ENCODE measurements around the gene B3GAT1. TPM values are rescaled to one million over a fixed set of nuclear protein-coding genes. Genes with fewer than 3 reads are reported as not detected.

B3GAT1 gene
- total RNA-seq, 1 experiment from 2014 or later = 34.3 TPM

DNA sequence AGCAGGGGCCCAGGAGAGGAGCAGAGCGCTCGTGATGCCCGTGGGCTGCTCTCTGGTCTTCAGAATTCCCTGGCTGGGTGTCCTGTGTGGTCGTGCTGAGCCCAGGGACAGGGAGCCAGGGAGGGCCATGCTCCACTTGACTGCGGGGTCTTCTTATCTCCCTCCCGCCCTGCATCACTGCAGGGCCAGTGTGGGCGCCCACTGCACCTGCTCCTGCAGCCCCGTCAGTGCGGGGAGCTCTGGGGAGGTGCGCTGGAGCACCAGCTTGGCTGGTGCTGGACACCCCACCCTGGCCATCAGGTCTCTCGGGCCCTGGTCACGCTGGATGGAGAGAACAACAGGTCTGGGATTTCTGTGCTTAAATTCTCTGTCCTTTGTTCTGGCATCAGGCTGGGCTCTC is 31.8 kb downstream of the B3GAT1 start:
- Histone ChIP-seq H2BK12ac (ENCODE audit: insufficient read length, low read depth, low read length) (no peak overlapping the region), H3K23ac (ENCODE audit: insufficient read length, low read depth, low read length) (no peak overlapping the region), H3K56ac (ENCODE audit: insufficient read length, low read depth, low read length) (no peak overlapping the region), H2BK15ac (ENCODE audit: low read depth, low read length) (no peak overlapping the region), H2AFZ (ENCODE audit: low read length) (no peak overlapping the region), H3K4ac (ENCODE audit: low read depth, low read length) (no peak overlapping the region), H3K27ac (ENCODE audit: insufficient read length, low read depth, low read length) (no peak overlapping the region), H2BK120ac (ENCODE audit: low read depth, low read length, poor library complexity, severe bottlenecking) (no peak overlapping the region), H3K18ac (ENCODE audit: insufficient read length, low read depth, low read length) (no peak overlapping the region), H2BK5ac (ENCODE audit: insufficient read length, low read length) (no peak overlapping the region), H4K20me1 (ENCODE audit: control insufficient read depth, insufficient read depth, insufficient read length) (no peaks in the 10 kb centered on the region), H4K5ac (ENCODE audit: insufficient read length, low read depth, low read length) (no peak overlapping the region), H3K9ac (ENCODE audit: extremely low read depth, insufficient read length, low read length) (no peak overlapping the region), H3K9me3 (ENCODE audit: control insufficient read depth, low read depth, low read length) (no peaks in the 10 kb centered on the region), H2AK5ac (ENCODE audit: insufficient read length, low read length) (no peak overlapping the region), H3K23me2 (ENCODE audit: insufficient read length, low read depth, low read length, poor library complexity, severe bottlenecking) (no peaks in the 10 kb centered on the region), H2BK20ac (ENCODE audit: low read depth, low read length, poor library complexity, severe bottlenecking) (no peak overlapping the region), H3K4me2 (ENCODE audit: insufficient read depth, insufficient read length, low read length) (no peak overlapping the region), H3K14ac (ENCODE audit: insufficient read depth, low read length) (no peak overlapping the region), H4K91ac (ENCODE audit: insufficient read length, low read depth, low read length) (no peak overlapping the region), H4K8ac (replicated peaks; ENCODE audit: insufficient read length, low read depth, low read length) (no peak overlapping the region), H3K27me3 (ENCODE audit: insufficient read depth, low read length) (no peaks in the 10 kb centered on the region), H3K79me1 (ENCODE audit: insufficient read depth, low read depth, low read length, poor library complexity, severe bottlenecking) (no peaks in the 10 kb centered on the region), H3K4me1 (ENCODE audit: insufficient read depth, low read length) (peaks cover 4% of the 10 kb centered on the region; the same call in 1 of the 2 replicates), H3K79me2 (ENCODE audit: insufficient read depth, low read length) (no peaks in the 10 kb centered on the region), H3T11ph (ENCODE audit: low read length) (no peak overlapping the region)
- Mint-ChIP-seq H3K27me3 (ENCODE audit: low read depth) (peaks cover 2% of the 10 kb centered on the region; the same call in 1 of the 2 replicates), H3K27ac (no peak overlapping the region), H3K4me3 (no peak overlapping the region), H3K9me3 (no peaks in the 10 kb centered on the region), H3K36me3 (ENCODE audit: insufficient read depth in 1 of 3, low read depth in 3 of 3) (peaks cover 10 to 39% (median 29%) of the 10 kb centered on the region in 3 experiments; a peak in 6 of 7 replicates), H3K4me1 (peaks cover 16% of the 10 kb centered on the region in 2 experiments)
- WGBS (ENCODE audit: extremely low coverage, insufficient read length, low lambda C conversion rate) = no CpG with 5 or more reads among the region's 12 CpGs
- DNase-seq = no peak
- TF ChIP-seq, protein P1, sequence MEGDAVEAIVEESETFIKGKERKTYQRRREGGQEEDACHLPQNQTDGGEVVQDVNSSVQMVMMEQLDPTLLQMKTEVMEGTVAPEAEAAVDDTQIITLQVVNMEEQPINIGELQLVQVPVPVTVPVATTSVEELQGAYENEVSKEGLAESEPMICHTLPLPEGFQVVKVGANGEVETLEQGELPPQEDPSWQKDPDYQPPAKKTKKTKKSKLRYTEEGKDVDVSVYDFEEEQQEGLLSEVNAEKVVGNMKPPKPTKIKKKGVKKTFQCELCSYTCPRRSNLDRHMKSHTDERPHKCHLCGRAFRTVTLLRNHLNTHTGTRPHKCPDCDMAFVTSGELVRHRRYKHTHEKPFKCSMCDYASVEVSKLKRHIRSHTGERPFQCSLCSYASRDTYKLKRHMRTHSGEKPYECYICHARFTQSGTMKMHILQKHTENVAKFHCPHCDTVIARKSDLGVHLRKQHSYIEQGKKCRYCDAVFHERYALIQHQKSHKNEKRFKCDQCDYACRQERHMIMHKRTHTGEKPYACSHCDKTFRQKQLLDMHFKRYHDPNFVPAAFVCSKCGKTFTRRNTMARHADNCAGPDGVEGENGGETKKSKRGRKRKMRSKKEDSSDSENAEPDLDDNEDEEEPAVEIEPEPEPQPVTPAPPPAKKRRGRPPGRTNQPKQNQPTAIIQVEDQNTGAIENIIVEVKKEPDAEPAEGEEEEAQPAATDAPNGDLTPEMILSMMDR (conservative IDR thresholded peaks at IDR 0.05) = no peak
